Medulla oblongata (tissue), 1 donor: ENCODE data around the gene PSD2.
A peak's percentile ranks its signal among the peaks of the same experiment; 100 is the strongest.

ENCODE experiments used
- DNase-seq: peaks from one replicate; pipeline ENCODE4 v3.0.0-alpha.2; 2015; ENCODE audit errors: extremely low spot score

PSD2 gene

GRCh38 chr5:139810341-139811273, 15.0 kb downstream of the PSD2 start:
- DNase-seq, result peak; percentile 66

- DNase-seq, result no peak
Observed at GRCh38 chr5:139811274-139811607, 15.6 kb downstream of the PSD2 start.

GRCh38 chr5:139812323-139812722, 16.7 kb downstream of the PSD2 start:
- no peak for DNase-seq

- DNase-seq, result no peak
Observed at GRCh38 chr5:139812836-139813805, 17.5 kb downstream of the PSD2 start.

- no peak for DNase-seq
Observed at GRCh38 chr5:139814191-139814601, 18.6 kb downstream of the PSD2 start.

- DNase-seq, result no peak
Observed at GRCh38 chr5:139814704-139815280, 19.2 kb downstream of the PSD2 start.

GRCh38 chr5:139816566-139816965, 21.0 kb downstream of the PSD2 start:
- no peak for DNase-seq

GRCh38 chr5:139817362-139817761, 21.8 kb downstream of the PSD2 start:
- no peak for DNase-seq

GRCh38 chr5:139817970-139818369, 22.4 kb downstream of the PSD2 start:
- DNase-seq, result no peak

- DNase-seq, result no peak
Observed at GRCh38 chr5:139820130-139820529, 24.5 kb downstream of the PSD2 start.

- no peak for DNase-seq
Observed at GRCh38 chr5:139820606-139821005, 25.0 kb downstream of the PSD2 start.

- DNase-seq, result no peak
Observed at GRCh38 chr5:139821806-139822552, 26.4 kb downstream of the PSD2 start.

- no peak for DNase-seq
Observed at GRCh38 chr5:139822553-139823425, 27.2 kb downstream of the PSD2 start.

GRCh38 chr5:139823757-139824355, 28.2 kb downstream of the PSD2 start:
- DNase-seq, result no peak

- DNase-seq, result no peak
Observed at GRCh38 chr5:139825690-139826089, 30.1 kb downstream of the PSD2 start.

GRCh38 chr5:139828207-139828895, 32.7 kb downstream of the PSD2 start:
- peak; percentile 88 for DNase-seq

GRCh38 chr5:139829471-139829870, 33.9 kb downstream of the PSD2 start:
- DNase-seq, result no peak

GRCh38 chr5:139831624-139832023, 36.0 kb downstream of the PSD2 start:
- DNase-seq, result no peak

GRCh38 chr5:139833525-139833924, 37.9 kb downstream of the PSD2 start:
- DNase-seq, result no peak
